SK-N-SH (cell line): Measurements from ENCODE around the gene PIEZO2. TPM values are rescaled to one million over a fixed set of nuclear protein-coding genes. Genes with fewer than 3 reads are reported as not detected.

Experiments used
- CTCF ChIA-PET: fragments of 300-600, 350-600 bp; formaldehyde crosslinking; extraction: SDS; loops from one replicate; lab custom pipeline; 2021; lab: Yijun Ruan, JAX
- POLR2A ChIA-PET: fragments of 350-600 bp; sonication (Branson Sonifier 250); formaldehyde crosslinking; extraction: SDS; loops from one replicate; lab custom pipeline; 2020; ENCODE audit warnings: antibody characterized with exemption, inconsistent platforms; lab: Yijun Ruan, JAX
- DNase-seq: peaks from one replicate; pipeline ENCODE4 v3.0.0; 2012
- H2AFZ ChIP-seq: fragments of 200-600 bp; sonication (generic); 2 replicates; pipeline ENCODE4 v1.8.1; 2016; ENCODE audit warnings: antibody characterized with exemption, mild to moderate bottlenecking, low read depth
- H3F3A ChIP-seq: fragments of 200-600 bp; sonication (generic); replicated peaks from 2 replicates; pipeline ENCODE3; 2016; ENCODE audit warnings: antibody characterized with exemption, mild to moderate bottlenecking; ENCODE audit not compliant: insufficient read depth
- H3K27ac ChIP-seq, 2 experiments: fragments of 200-500 bp in 1 of 2; fragments of 200-600 bp in 1 of 2; sonication (Bioruptor generic) in 1 of 2; sonication (generic), shearing (Covaris generic) in 1 of 2; 2 replicates each; pipeline versions ENCODE4 v1.5.1 to v1.6.1; 2014 to 2016; ENCODE audit warnings: low read depth in 2 of 2, inconsistent platforms in 1 of 2, low read length in 1 of 2, mild to moderate bottlenecking in 1 of 2, mixed read lengths in 1 of 2
- H3K27me3 ChIP-seq: fragments of 200-600 bp; sonication (generic), shearing (Covaris generic); 2 replicates; pipeline ENCODE4 v1.6.1; 2016; ENCODE audit warnings: mixed run types; ENCODE audit not compliant: insufficient read depth
- H3K36me3 ChIP-seq, 2 experiments: fragments of 200-500 bp in 1 of 2; fragments of 200-600 bp in 1 of 2; sonication (Bioruptor generic) in 1 of 2; sonication (generic) in 1 of 2; replicated peaks in 1 of 2; 2 replicates each; pipeline versions ENCODE3 to v1.5.1; 2014 to 2016; ENCODE audit warnings: low read length in 1 of 2, mild to moderate bottlenecking in 1 of 2; ENCODE audit not compliant: insufficient read depth in 2 of 2, control insufficient read depth in 1 of 2
- H3K4me1 ChIP-seq, 2 experiments: fragments of 200-500 bp in 1 of 2; fragments of 200-600 bp in 1 of 2; sonication (Bioruptor generic) in 1 of 2; sonication (generic), shearing (Covaris generic) in 1 of 2; 2 replicates each; pipeline versions ENCODE4 v1.5.1 to v1.6.1; 2014 to 2016; ENCODE audit warnings: low read depth in 1 of 2, low read length in 1 of 2, mixed run types in 1 of 2; ENCODE audit not compliant: insufficient read depth in 2 of 2, control insufficient read depth in 1 of 2
- H3K4me2 ChIP-seq: fragments of 200-600 bp; sonication (generic), shearing (Covaris generic); 2 replicates; pipeline ENCODE4 v1.6.1; 2017; ENCODE audit warnings: mixed run types
- H3K4me3 ChIP-seq, 2 experiments: fragments of 200-500 bp in 1 of 2; fragments of 200-600 bp in 1 of 2; sonication (Bioruptor generic) in 1 of 2; sonication (generic), shearing (Covaris generic) in 1 of 2; 2 replicates each; pipeline versions ENCODE4 v1.5.1 to v1.8.1; 2014 to 2016; ENCODE audit warnings: low read depth in 2 of 2, inconsistent platforms in 1 of 2, low read length in 1 of 2, mild to moderate bottlenecking in 1 of 2, mixed read lengths in 1 of 2, moderate library complexity in 1 of 2
- H3K79me2 ChIP-seq: fragments of 200-600 bp; sonication (generic); 2 replicates; pipeline ENCODE4 v1.8.1; 2017; ENCODE audit warnings: mild to moderate bottlenecking; ENCODE audit not compliant: insufficient read depth
- H3K9ac ChIP-seq: fragments of 200-600 bp; sonication (generic); 2 replicates; pipeline ENCODE4 v1.6.1; 2017; ENCODE audit warnings: mixed run types
- H3K9me2 ChIP-seq: fragments of 200-600 bp; sonication (generic); 2 replicates; pipeline ENCODE4 v1.6.1; 2017; ENCODE audit warnings: mixed run types
- H3K9me3 ChIP-seq: fragments of 200-600 bp; sonication (generic); 2 replicates; pipeline ENCODE4 v1.6.1; 2017; ENCODE audit warnings: mixed run types, mild to moderate bottlenecking, moderate library complexity
- H4K20me1 ChIP-seq: fragments of 200-600 bp; sonication (generic); 2 replicates; pipeline ENCODE4 v1.6.1; 2017; ENCODE audit warnings: mild to moderate bottlenecking, mixed run types; ENCODE audit not compliant: insufficient read depth
- ELF1 ChIP-seq: IDR thresholded peaks from 2 replicates; pipeline ENCODE4 v1.4.0; 2012
- EP300 ChIP-seq, 2 experiments: IDR thresholded peaks; 2 replicates each; pipeline versions ENCODE4 v1.4.0 to v1.6.1; 2012; ENCODE audit warnings: borderline replicate concordance in 1 of 2, low read depth in 1 of 2, low read length in 1 of 2
- EZH2phosphoT487 ChIP-seq: fragments of 200-600 bp; sonication (generic); IDR thresholded peaks from 2 replicates; pipeline ENCODE4 v1.6.1; 2017; ENCODE audit warnings: low read depth, mixed run types, mild to moderate bottlenecking, antibody characterized with exemption, moderate library complexity, borderline replicate concordance
- GABPA ChIP-seq: IDR thresholded peaks from 2 replicates; pipeline ENCODE4 v1.4.0; 2012; ENCODE audit warnings: low read depth, mild to moderate bottlenecking
- GATA2 ChIP-seq: sonication (generic); formaldehyde crosslinking; IDR thresholded peaks from 2 replicates; pipeline ENCODE4 v1.5.0; 2020; ENCODE audit warnings: mild to moderate bottlenecking, missing genetic modification reagents
- MAX ChIP-seq: IDR thresholded peaks from 2 replicates; pipeline ENCODE4 v1.4.0; 2012; ENCODE audit warnings: low read depth
- NFIC ChIP-seq: IDR thresholded peaks from 2 replicates; pipeline ENCODE4 v1.4.0; 2012; ENCODE audit warnings: borderline replicate concordance
- NRF1 ChIP-seq: IDR thresholded peaks from 2 replicates; pipeline ENCODE4 v1.6.1; 2012; ENCODE audit warnings: low read depth, mild to moderate bottlenecking, low read length
- POLR2AphosphoS5 ChIP-seq: IDR thresholded peaks from 2 replicates; pipeline ENCODE4 v1.6.1; 2012; ENCODE audit warnings: low read depth, low read length
- RAD21 ChIP-seq: IDR thresholded peaks from 2 replicates; pipeline ENCODE4 v1.6.1; 2012; ENCODE audit warnings: mild to moderate bottlenecking, low read length
- RFX5 ChIP-seq: IDR thresholded peaks from 2 replicates; pipeline ENCODE4 v1.6.1; 2012; ENCODE audit warnings: mild to moderate bottlenecking, improper control_type of control experiment, low read length
- RXRA ChIP-seq: IDR thresholded peaks from 2 replicates; pipeline ENCODE4 v1.4.0; 2012; ENCODE audit warnings: low read depth, mild to moderate bottlenecking, borderline replicate concordance
- WGBS: methylation state at CpG from one replicate; pipeline ENCODE4 v1.1.6; 2017; ENCODE audit warnings: low lambda C conversion rate; 5-methylcytosine and 5-hydroxymethylcytosine counted together
- polyA plus RNA-seq, 3 experiments: library from polyadenylated mRNA; depleted of rRNA; stranded (reverse); fragments of >200 nt; gene quantifications; 2 replicates each; pipeline ENCODE4 v1.2.3, GENCODE V29; 2012
- TF ChIP-seq, protein P1 (sequence below): IDR thresholded peaks from 2 replicates; pipeline ENCODE4 v1.6.1; 2012; ENCODE audit warnings: mild to moderate bottlenecking, low read depth, low read length, moderate library complexity
- TF ChIP-seq, protein P2 (sequence below): IDR thresholded peaks from 2 replicates; pipeline ENCODE4 v1.4.0; 2012; ENCODE audit warnings: low read depth, borderline replicate concordance
- TF ChIP-seq, protein P3 (sequence below): fragments of 150-350 bp; IDR thresholded peaks from 2 replicates; pipeline ENCODE4 v1.6.1; 2016; ENCODE audit warnings: mild to moderate bottlenecking, low read depth, low read length

PIEZO2 gene
- polyA plus RNA-seq, 1 of the 3 experiments (the other 2 are of a cell fraction), result not detected

DNA sequence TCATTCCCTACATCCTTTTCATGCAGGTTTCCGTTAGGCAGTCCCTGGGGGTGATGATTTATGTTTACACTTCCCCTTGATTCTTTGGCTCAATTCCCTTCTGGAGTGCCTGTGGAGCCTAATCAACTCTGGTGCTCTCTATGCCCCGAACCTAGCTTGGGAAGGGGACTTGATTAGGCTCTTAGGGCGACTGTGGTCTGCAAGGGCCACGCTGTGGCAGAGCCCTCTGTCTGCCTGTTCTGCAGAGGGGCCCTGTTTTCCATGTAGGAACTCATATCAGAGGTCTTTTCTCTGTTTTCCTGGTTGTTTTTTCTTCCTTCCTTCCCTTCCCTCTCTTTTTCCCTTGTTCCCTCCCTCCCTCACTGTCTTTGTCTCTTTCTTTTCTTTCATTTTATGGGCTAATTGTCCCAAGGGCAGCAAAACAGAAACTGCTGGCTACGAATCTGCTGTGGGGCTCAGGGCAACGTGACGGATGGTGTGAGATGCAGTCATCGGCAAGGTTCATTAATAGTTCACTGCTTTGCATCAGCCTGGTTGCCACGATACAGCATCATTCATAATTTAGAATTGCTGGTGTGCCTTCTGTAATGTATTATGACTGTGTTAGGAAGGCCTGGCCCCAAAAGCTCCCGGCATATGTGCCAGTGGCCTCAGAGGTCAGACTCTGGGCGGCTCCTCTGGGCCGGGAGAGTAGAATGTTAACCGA, 489.0 kb downstream of the PIEZO2 start:
- DNase-seq, result no peak
- CTCF ChIA-PET, result no interaction called here
- H3K9ac ChIP-seq, result no peak overlapping the region
- no peak overlapping the region for H3K4me3 ChIP-seq
- WGBS, result 4% methylated on average over 13 of the region's 13 CpGs
- POLR2A ChIA-PET, result no interaction called here
- H3K27me3 ChIP-seq, result peaks cover 38% of the 10 kb centered on the region
- no peak overlapping the region for H2AFZ ChIP-seq
- H3K79me2 ChIP-seq, result no peaks in the 10 kb centered on the region
- no peaks in the 10 kb centered on the region for H3K9me2 ChIP-seq
- no peaks in the 10 kb centered on the region for H4K20me1 ChIP-seq
- peak overlapping the region; percentile 11; the same call in 1 of the 2 replicates for H3K4me2 ChIP-seq
- H3K27ac ChIP-seq, result no peak overlapping the region
- no peaks in the 10 kb centered on the region for H3K9me3 ChIP-seq
- no peaks in the 10 kb centered on the region; a peak in 1 of 4 replicates for H3K4me1 ChIP-seq
- no peaks in the 10 kb centered on the region for H3K36me3 ChIP-seq
- TF ChIP-seq, protein P1, sequence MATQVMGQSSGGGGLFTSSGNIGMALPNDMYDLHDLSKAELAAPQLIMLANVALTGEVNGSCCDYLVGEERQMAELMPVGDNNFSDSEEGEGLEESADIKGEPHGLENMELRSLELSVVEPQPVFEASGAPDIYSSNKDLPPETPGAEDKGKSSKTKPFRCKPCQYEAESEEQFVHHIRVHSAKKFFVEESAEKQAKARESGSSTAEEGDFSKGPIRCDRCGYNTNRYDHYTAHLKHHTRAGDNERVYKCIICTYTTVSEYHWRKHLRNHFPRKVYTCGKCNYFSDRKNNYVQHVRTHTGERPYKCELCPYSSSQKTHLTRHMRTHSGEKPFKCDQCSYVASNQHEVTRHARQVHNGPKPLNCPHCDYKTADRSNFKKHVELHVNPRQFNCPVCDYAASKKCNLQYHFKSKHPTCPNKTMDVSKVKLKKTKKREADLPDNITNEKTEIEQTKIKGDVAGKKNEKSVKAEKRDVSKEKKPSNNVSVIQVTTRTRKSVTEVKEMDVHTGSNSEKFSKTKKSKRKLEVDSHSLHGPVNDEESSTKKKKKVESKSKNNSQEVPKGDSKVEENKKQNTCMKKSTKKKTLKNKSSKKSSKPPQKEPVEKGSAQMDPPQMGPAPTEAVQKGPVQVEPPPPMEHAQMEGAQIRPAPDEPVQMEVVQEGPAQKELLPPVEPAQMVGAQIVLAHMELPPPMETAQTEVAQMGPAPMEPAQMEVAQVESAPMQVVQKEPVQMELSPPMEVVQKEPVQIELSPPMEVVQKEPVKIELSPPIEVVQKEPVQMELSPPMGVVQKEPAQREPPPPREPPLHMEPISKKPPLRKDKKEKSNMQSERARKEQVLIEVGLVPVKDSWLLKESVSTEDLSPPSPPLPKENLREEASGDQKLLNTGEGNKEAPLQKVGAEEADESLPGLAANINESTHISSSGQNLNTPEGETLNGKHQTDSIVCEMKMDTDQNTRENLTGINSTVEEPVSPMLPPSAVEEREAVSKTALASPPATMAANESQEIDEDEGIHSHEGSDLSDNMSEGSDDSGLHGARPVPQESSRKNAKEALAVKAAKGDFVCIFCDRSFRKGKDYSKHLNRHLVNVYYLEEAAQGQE, result no peak
- TF ChIP-seq MAX (no peak), GATA2 (no peak), RFX5 (no peak), ELF1 (no peak), GABPA (no peak), EP300 (IDR thresholded peaks at IDR 0.05; ENCODE audit: borderline replicate concordance in 1 of 2, low read depth in 1 of 2, low read length in 1 of 2) (no peak), RXRA (no peak), RAD21 (no peak), NFIC (no peak)
- TF ChIP-seq, all 33 proteins: peak for 0
- H3F3A ChIP-seq, result no peaks in the 10 kb centered on the region

DNA sequence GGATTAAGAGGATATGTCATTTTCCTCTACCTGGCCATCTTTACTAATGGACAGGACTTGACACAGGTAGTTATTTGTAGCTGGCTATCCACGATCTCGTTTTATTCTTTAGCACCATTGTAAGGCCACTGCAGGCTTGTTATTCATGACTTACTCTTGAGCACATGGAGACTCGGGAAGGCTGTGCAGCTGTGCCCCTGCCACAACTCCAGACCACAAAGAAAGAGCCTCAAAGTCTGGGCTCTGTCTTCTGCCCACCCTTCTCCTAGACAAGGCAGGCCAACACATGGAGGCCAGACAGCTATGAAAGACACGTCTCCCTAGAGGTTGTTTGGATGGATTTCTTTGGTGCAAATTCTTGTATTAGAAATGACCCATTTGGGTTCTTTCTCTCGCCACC, 489.8 kb downstream of the PIEZO2 start:
- POLR2A ChIA-PET, result no interaction called here
- DNase-seq, result no peak
- Histone ChIP-seq H4K20me1 (no peaks in the 10 kb centered on the region), H3K9me3 (no peaks in the 10 kb centered on the region), H2AFZ (no peak overlapping the region), H3K4me1 (no peaks in the 10 kb centered on the region; a peak in 1 of 4 replicates), H3F3A (no peaks in the 10 kb centered on the region), H3K4me3 (no peak overlapping the region), H3K9me2 (no peaks in the 10 kb centered on the region), H3K27ac (no peak overlapping the region), H3K36me3 (no peaks in the 10 kb centered on the region), H3K4me2 (no peak overlapping the region), H3K27me3 (peaks cover 32% of the 10 kb centered on the region), H3K9ac (no peak overlapping the region), H3K79me2 (no peaks in the 10 kb centered on the region)
- TF ChIP-seq NRF1 (no peak), MAX (no peak), EZH2phosphoT487 (no peak), GABPA (no peak), POLR2AphosphoS5 (no peak)
- TF ChIP-seq, protein P2, sequence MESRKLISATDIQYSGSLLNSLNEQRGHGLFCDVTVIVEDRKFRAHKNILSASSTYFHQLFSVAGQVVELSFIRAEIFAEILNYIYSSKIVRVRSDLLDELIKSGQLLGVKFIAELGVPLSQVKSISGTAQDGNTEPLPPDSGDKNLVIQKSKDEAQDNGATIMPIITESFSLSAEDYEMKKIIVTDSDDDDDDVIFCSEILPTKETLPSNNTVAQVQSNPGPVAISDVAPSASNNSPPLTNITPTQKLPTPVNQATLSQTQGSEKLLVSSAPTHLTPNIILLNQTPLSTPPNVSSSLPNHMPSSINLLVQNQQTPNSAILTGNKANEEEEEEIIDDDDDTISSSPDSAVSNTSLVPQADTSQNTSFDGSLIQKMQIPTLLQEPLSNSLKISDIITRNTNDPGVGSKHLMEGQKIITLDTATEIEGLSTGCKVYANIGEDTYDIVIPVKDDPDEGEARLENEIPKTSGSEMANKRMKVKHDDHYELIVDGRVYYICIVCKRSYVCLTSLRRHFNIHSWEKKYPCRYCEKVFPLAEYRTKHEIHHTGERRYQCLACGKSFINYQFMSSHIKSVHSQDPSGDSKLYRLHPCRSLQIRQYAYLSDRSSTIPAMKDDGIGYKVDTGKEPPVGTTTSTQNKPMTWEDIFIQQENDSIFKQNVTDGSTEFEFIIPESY, result no peak
- TF ChIP-seq, protein P1, result no peak
- TF ChIP-seq, protein P3, sequence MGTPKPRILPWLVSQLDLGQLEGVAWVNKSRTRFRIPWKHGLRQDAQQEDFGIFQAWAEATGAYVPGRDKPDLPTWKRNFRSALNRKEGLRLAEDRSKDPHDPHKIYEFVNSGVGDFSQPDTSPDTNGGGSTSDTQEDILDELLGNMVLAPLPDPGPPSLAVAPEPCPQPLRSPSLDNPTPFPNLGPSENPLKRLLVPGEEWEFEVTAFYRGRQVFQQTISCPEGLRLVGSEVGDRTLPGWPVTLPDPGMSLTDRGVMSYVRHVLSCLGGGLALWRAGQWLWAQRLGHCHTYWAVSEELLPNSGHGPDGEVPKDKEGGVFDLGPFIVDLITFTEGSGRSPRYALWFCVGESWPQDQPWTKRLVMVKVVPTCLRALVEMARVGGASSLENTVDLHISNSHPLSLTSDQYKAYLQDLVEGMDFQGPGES, result no peak
- WGBS, result 0% methylated on average over 5 of the region's 5 CpGs
- CTCF ChIA-PET, result no interaction called here
